ENCODE measurements around the gene REM2. TPM values are rescaled to one million over a fixed set of nuclear protein-coding genes. Genes with fewer than 3 reads are reported as not detected.
A peak's percentile ranks its signal among the peaks of the same experiment; 100 is the strongest.

Gene REM2
- total RNA-seq, 1 donor from 2014 or later: under 0.01 TPM

GRCh38 chr14:22928237-22929103 is 45.4 kb downstream of the REM2 start:
- Histone ChIP-seq H3K4me1 (ENCODE audit: control insufficient read depth in 3 of 3, insufficient read depth in 3 of 3, low read length in 3 of 3) (peaks cover 17 to 24% (median 21%) of the 10 kb centered on the region in 3 donors), H3K9me3 (ENCODE audit: control insufficient read depth in 3 of 3, low read length in 3 of 3) (no peaks in the 10 kb centered on the region), H3K4me3 (ENCODE audit: low read length in 3 of 3) (peak overlapping the region; percentile 91 to 99 (median 98)), H3K27ac (ENCODE audit: low read depth, low read length) (peak overlapping the region; percentile 93), H3K36me3 (ENCODE audit: control insufficient read depth in 3 of 3, insufficient read depth in 3 of 3, low read length in 3 of 3) (peaks cover 22 to 29% (median 28%) of the 10 kb centered on the region in 3 donors), H3K27me3 (ENCODE audit: control insufficient read depth in 3 of 3, insufficient read depth in 3 of 3, low read length in 3 of 3) (no peaks in the 10 kb centered on the region), H3K9ac (ENCODE audit: low read depth in 1 of 3, low read length in 3 of 3) (peak overlapping the region; percentile 93 to 99 (median 95))

GRCh38 chr14:22929104-22929960 is 46.3 kb downstream of the REM2 start, which contains the start of gene PRMT5:
TSS of gene PRMT5 (minus strand) at chr14:22929376. CDS start at chr14:22929361, 15 bp downstream.
- Histone ChIP-seq H3K27me3 (ENCODE audit: control insufficient read depth in 3 of 3, insufficient read depth in 3 of 3, low read length in 3 of 3) (no peaks in the 10 kb centered on the region), H3K4me1 (ENCODE audit: control insufficient read depth in 3 of 3, insufficient read depth in 3 of 3, low read length in 3 of 3) (peaks cover 17 to 24% (median 21%) of the 10 kb centered on the region in 3 donors), H3K9ac (ENCODE audit: low read depth in 1 of 3, low read length in 3 of 3) (peak within 1 kb of the TSS; percentile 93 to 99 (median 95)), H3K9me3 (ENCODE audit: control insufficient read depth in 3 of 3, low read length in 3 of 3) (no peaks in the 10 kb centered on the region), H3K4me3 (ENCODE audit: low read length in 3 of 3) (peak within 1 kb of the TSS; percentile 91 to 99 (median 98)), H3K27ac (ENCODE audit: low read depth, low read length) (peak within 1 kb of the TSS; percentile 93), H3K36me3 (ENCODE audit: control insufficient read depth in 3 of 3, insufficient read depth in 3 of 3, low read length in 3 of 3) (peaks cover 14 to 21% (median 21%) of the 10 kb centered on the region in 3 donors)

- Histone ChIP-seq H3K9me3 (ENCODE audit: control insufficient read depth in 3 of 3, low read length in 3 of 3) (no peaks in the 10 kb centered on the region), H3K36me3 (ENCODE audit: control insufficient read depth in 3 of 3, insufficient read depth in 3 of 3, low read length in 3 of 3) (peaks cover 9 to 15% (median 14%) of the 10 kb centered on the region in 3 donors), H3K27ac (ENCODE audit: low read depth, low read length) (peak overlapping the region; percentile 93), H3K4me1 (ENCODE audit: control insufficient read depth in 3 of 3, insufficient read depth in 3 of 3, low read length in 3 of 3) (peaks cover 17 to 24% (median 21%) of the 10 kb centered on the region in 3 donors), H3K9ac (ENCODE audit: low read depth in 1 of 3, low read length in 3 of 3) (peak overlapping the region; percentile 70 to 73 (median 71)), H3K4me3 (ENCODE audit: low read length in 3 of 3) (peak overlapping the region; percentile 74 to 98 (median 91)), H3K27me3 (ENCODE audit: control insufficient read depth in 3 of 3, insufficient read depth in 3 of 3, low read length in 3 of 3) (no peaks in the 10 kb centered on the region)
Measured at GRCh38 chr14:22929961-22930364, 46.9 kb downstream of the REM2 start.

GRCh38 chr14:22932146-22932545 is 49.1 kb downstream of the REM2 start:
- H3K9ac ChIP-seq (ENCODE audit: low read depth in 1 of 3, low read length in 3 of 3): no peak overlapping the region
- no peak overlapping the region for H3K27ac ChIP-seq (ENCODE audit: low read depth, low read length)

DNA sequence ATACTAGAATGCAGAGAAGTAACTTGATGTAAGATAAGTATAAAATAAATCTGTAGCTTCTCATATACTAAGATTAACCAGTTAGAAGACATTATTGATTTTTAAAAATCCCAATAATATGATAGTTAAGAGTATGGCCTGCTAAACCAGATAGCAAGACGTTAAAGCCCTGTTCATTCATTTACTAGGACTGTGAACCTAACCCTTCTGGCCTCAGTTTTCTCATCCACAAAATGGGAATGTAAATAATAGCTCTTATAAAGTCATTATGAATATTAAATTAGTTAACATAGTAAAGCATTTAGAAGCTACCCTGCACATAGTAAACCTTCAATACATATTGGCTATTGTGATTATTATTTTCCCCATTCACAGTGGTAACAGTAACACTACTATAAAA is 52.1 kb downstream of the REM2 start:
- Histone ChIP-seq H3K9me3 (ENCODE audit: control insufficient read depth in 3 of 3, low read length in 3 of 3) (no peaks in the 10 kb centered on the region), H3K36me3 (ENCODE audit: control insufficient read depth in 3 of 3, insufficient read depth in 3 of 3, low read length in 3 of 3) (peaks cover 0 to 3% (median 0%) of the 10 kb centered on the region in 3 donors), H3K4me3 (ENCODE audit: low read length in 3 of 3) (no peak overlapping the region), H3K4me1 (ENCODE audit: control insufficient read depth in 3 of 3, insufficient read depth in 3 of 3, low read length in 3 of 3) (peaks cover 4% of the 10 kb centered on the region in 3 donors), H3K27me3 (ENCODE audit: control insufficient read depth in 3 of 3, insufficient read depth in 3 of 3, low read length in 3 of 3) (no peaks in the 10 kb centered on the region), H3K9ac (ENCODE audit: low read depth in 1 of 3, low read length in 3 of 3) (no peak overlapping the region), H3K27ac (ENCODE audit: low read depth, low read length) (no peak overlapping the region)

More at GRCh38 chr14:22932146-22932545, 49.1 kb downstream of the REM2 start:
- Histone ChIP-seq H3K36me3 (ENCODE audit: control insufficient read depth in 3 of 3, insufficient read depth in 3 of 3, low read length in 3 of 3) (peaks cover 3 to 4% (median 3%) of the 10 kb centered on the region in 3 donors), H3K4me3 (ENCODE audit: low read length in 3 of 3) (no peak overlapping the region), H3K4me1 (ENCODE audit: control insufficient read depth in 3 of 3, insufficient read depth in 3 of 3, low read length in 3 of 3) (peaks cover 17 to 24% (median 21%) of the 10 kb centered on the region in 3 donors), H3K27me3 (ENCODE audit: control insufficient read depth in 3 of 3, insufficient read depth in 3 of 3, low read length in 3 of 3) (no peaks in the 10 kb centered on the region), H3K9me3 (ENCODE audit: control insufficient read depth in 3 of 3, low read length in 3 of 3) (no peaks in the 10 kb centered on the region)

Small RNA genes within 50 kb of the gene (small RNA-seq; reads per million reads assigned to genes)
- gene RF00019: not detected

Other genes starting within 250 kb of the REM2 start
- gene OR6J1, start 238.9 kb upstream of the REM2 start, total RNA-seq: not detected
- 79.9 TPM for gene OXA1L, start 116.5 kb upstream of the REM2 start, total RNA-seq
- gene SLC7A7, start 67.8 kb upstream of the REM2 start, total RNA-seq: 15.1 TPM
- gene MRPL52, start 53.3 kb upstream of the REM2 start, total RNA-seq: 16.7 TPM
- gene MMP14, start 46.6 kb upstream of the REM2 start, total RNA-seq: 96.0 TPM
- 11.0 TPM for gene LRP10, start 11.5 kb upstream of the REM2 start, total RNA-seq
- 66.8 TPM for gene RBM23, start 35.9 kb downstream of the REM2 start, total RNA-seq
- 60.0 TPM for gene PRMT5, start 46.2 kb downstream of the REM2 start, total RNA-seq
- 53.2 TPM for gene HAUS4, start 73.9 kb downstream of the REM2 start, total RNA-seq
- 77.8 TPM for gene AJUBA, start 99.3 kb downstream of the REM2 start, total RNA-seq
- gene C14orf93, start 126.9 kb downstream of the REM2 start, total RNA-seq: 9.9 TPM
- 183 TPM for gene PSMB5, start 151.7 kb downstream of the REM2 start, total RNA-seq
- gene PSMB11, start 159.0 kb downstream of the REM2 start, total RNA-seq: not detected
- gene CDH24, start 174.3 kb downstream of the REM2 start, total RNA-seq: 1.6 TPM
- 62.1 TPM for gene ACIN1, start 211.9 kb downstream of the REM2 start, total RNA-seq
- 24.5 TPM for gene C14orf119, start 212.3 kb downstream of the REM2 start, total RNA-seq
- gene CIROP, start 221.8 kb downstream of the REM2 start, total RNA-seq: not detected
- under 0.01 TPM for gene CEBPE, start 236.0 kb downstream of the REM2 start, total RNA-seq

All from skeletal muscle tissue (tissue), 5 donors.